Right lobe of liver (tissue), 4 donors: ENCODE results near the gene C3orf52.

Experiments
- POLR2A ChIP-seq: fragments of 450-650 bp; IDR thresholded peaks from one replicate; pipeline ENCODE4 v1.6.1; 2017; ENCODE audit warnings: antibody characterized with exemption, mild to moderate bottlenecking
- TF ChIP-seq, protein P1 (sequence below), 4 donors: fragments of 200-600 bp in 3 of 4; fragments of 450-650 bp in 1 of 4; IDR thresholded peaks; one replicate each; pipeline versions ENCODE4 v1.5.1 to v1.8.0; 2016 to 2022; ENCODE audit warnings: antibody characterized with exemption in 4 of 4, mild to moderate bottlenecking in 2 of 4
- donor health status: DM: no; HTN: no; CAD: no.
- donor health status: DM: no; HTN: no; CAD: no.
- donor health status: DM: no; HTN: yes; CAD: no.

DNA sequence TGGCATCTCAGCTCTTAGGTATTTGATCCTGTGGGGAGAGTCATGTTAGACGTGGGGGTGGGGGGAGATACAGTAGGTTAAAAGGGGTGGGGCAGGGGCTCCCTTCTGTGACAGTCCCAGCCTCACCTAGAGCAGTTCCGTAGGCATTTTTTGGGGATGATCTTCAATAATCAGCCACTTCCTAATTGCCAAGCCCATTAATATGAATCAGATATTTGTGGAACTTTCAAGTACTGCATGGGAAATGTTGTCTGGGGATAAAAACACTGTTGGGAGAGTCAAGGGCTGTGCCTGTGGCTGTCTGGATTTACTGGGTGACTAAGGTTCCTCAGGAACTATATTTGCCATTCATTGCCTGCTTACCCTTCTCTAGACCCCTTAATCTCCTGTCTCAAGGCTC lies 9.5 kb downstream of the C3orf52 start:
- TF ChIP-seq, protein P1, sequence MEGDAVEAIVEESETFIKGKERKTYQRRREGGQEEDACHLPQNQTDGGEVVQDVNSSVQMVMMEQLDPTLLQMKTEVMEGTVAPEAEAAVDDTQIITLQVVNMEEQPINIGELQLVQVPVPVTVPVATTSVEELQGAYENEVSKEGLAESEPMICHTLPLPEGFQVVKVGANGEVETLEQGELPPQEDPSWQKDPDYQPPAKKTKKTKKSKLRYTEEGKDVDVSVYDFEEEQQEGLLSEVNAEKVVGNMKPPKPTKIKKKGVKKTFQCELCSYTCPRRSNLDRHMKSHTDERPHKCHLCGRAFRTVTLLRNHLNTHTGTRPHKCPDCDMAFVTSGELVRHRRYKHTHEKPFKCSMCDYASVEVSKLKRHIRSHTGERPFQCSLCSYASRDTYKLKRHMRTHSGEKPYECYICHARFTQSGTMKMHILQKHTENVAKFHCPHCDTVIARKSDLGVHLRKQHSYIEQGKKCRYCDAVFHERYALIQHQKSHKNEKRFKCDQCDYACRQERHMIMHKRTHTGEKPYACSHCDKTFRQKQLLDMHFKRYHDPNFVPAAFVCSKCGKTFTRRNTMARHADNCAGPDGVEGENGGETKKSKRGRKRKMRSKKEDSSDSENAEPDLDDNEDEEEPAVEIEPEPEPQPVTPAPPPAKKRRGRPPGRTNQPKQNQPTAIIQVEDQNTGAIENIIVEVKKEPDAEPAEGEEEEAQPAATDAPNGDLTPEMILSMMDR (IDR thresholded peaks at IDR 0.05): no peak
- no peak for TF ChIP-seq POLR2A
